Gastroesophageal sphincter (tissue), 4 donors: ENCODE measurements around the gene NR6A1. TPM values are rescaled to one million over a fixed set of nuclear protein-coding genes. Genes with fewer than 3 reads are reported as not detected.

Source experiments
- ATAC-seq: fragments of 150-250 bp; one replicate; pipeline ENCODE4 v1.9.1; 2016; ENCODE audit warnings: mild to moderate bottlenecking, moderate library complexity
- H3K27ac ChIP-seq, 4 donors: fragments of 200-600 bp; sonication (generic) in 3 of 4; 1 replicate in 3 of 4; 2 replicates in 1 of 4; pipeline ENCODE4 v1.5.1; 2016 to 2019
- H3K27me3 ChIP-seq: fragments of 200-600 bp; sonication (generic); one replicate; pipeline ENCODE4 v1.5.1; 2019
- H3K36me3 ChIP-seq, 2 donors: fragments of 200-600 bp; sonication (generic); one replicate each; pipeline ENCODE4 v1.5.1; 2019; ENCODE audit warnings: control low read depth in 1 of 2
- H3K4me1 ChIP-seq, 3 donors: fragments of 200-600 bp; sonication (generic); 1 replicate in 2 of 3; 2 replicates in 1 of 3; pipeline ENCODE4 v1.5.1; 2016 to 2019; ENCODE audit warnings: control low read depth in 2 of 3
- H3K4me3 ChIP-seq, 2 donors: fragments of 200-600 bp; sonication (generic); one replicate each; pipeline ENCODE4 v1.5.1; 2019; ENCODE audit warnings: mild to moderate bottlenecking in 1 of 2, moderate library complexity in 1 of 2
- H3K9me3 ChIP-seq, 3 donors: fragments of 200-600 bp; sonication (generic); one replicate each; pipeline ENCODE4 v1.5.1; 2017 to 2019; ENCODE audit warnings: control low read depth in 2 of 3
- CTCF ChIP-seq, 4 experiments: fragments of 200-600 bp in 2 of 4; fragments of 450-650 bp in 2 of 4; sonication (generic) in 1 of 4; IDR thresholded peaks; one replicate each; pipeline ENCODE4 v1.5.1; 2017 to 2019; ENCODE audit warnings: antibody characterized with exemption in 4 of 4, mild to moderate bottlenecking in 2 of 4, moderate library complexity in 2 of 4
- EP300 ChIP-seq: sonication (generic); formaldehyde crosslinking; IDR thresholded peaks from one replicate; pipeline ENCODE4 v1.6.1; 2017; ENCODE audit warnings: antibody characterized with exemption, mild to moderate bottlenecking
- POLR2A ChIP-seq, 2 donors: fragments of 450-650 bp; IDR thresholded peaks; one replicate each; pipeline ENCODE4 v1.6.1; 2017; ENCODE audit warnings: antibody characterized with exemption in 2 of 2, mild to moderate bottlenecking in 2 of 2, moderate library complexity in 1 of 2
- POLR2AphosphoS5 ChIP-seq: sonication (generic); formaldehyde crosslinking; IDR thresholded peaks from one replicate; pipeline ENCODE4 v1.6.1; 2017; ENCODE audit warnings: antibody characterized with exemption
- WGBS, 2 donors: methylation state at CpG; one replicate each; pipeline ENCODE4 v1.1.5; 2018; ENCODE audit warnings: low coverage in 1 of 2; 5-methylcytosine and 5-hydroxymethylcytosine counted together
- total RNA-seq, 4 donors: library from RNA; depleted of rRNA; stranded (reverse); fragments of >200 nt; gene quantifications; one replicate each; pipeline ENCODE4 v1.1.0, GENCODE V29; 2016

NR6A1 gene
- total RNA-seq, 4 donors from 2014 or later: 0.16 to 4.4 (median 0.62) TPM

DNA sequence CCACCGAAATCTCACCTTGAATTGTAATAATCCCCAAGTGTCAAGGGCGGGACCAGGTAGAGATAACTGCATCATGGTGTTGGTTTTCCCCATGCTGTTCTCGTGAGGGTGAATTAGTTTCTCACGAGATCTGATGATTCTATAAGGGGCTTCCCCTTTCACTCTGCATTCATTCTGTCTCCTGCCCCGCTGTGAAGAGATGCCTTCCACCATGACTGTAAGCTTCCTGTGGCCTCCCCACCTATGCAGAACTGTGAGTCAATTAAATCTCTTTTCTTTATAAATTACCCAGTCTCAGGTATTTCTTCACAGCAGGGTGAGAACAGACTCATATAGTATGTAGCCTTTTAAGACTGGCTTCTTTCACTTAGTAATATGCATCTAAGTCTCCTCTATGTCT, 135.8 kb downstream of the NR6A1 start:
- ATAC-seq: no peak
- Histone ChIP-seq H3K4me1 (no peaks in the 10 kb centered on the region), H3K9me3 (no peaks in the 10 kb centered on the region), H3K27me3 (no peaks in the 10 kb centered on the region), H3K4me3 (no peak overlapping the region), H3K36me3 (no peaks in the 10 kb centered on the region), H3K27ac (no peak overlapping the region)
- no peak for TF ChIP-seq CTCF (IDR thresholded peaks at IDR 0.05)
- TF ChIP-seq POLR2AphosphoS5: no peak
- no peak for TF ChIP-seq EP300
- no peak for TF ChIP-seq POLR2A (IDR thresholded peaks at IDR 0.05)
- 90 to 100% methylated on average over 3 to 5 of the region's 5 CpGs for WGBS, 2 donors

- Histone ChIP-seq H3K4me1 (no peaks in the 10 kb centered on the region), H3K9me3 (no peaks in the 10 kb centered on the region), H3K4me3 (no peak overlapping the region), H3K27me3 (no peaks in the 10 kb centered on the region), H3K36me3 (no peaks in the 10 kb centered on the region), H3K27ac (no peak overlapping the region)
- no peak for ATAC-seq
- TF ChIP-seq CTCF (IDR thresholded peaks at IDR 0.05) (no peak), EP300 (no peak), POLR2AphosphoS5 (no peak), POLR2A (IDR thresholded peaks at IDR 0.05) (no peak)
- WGBS, 2 donors: 16 to 31% methylated on average over 4 to 5 of the region's 5 CpGs
Observed at GRCh38 chr9:124632077-124632621, 139.0 kb downstream of the NR6A1 start.

- TF ChIP-seq POLR2A (IDR thresholded peaks at IDR 0.05): no peak
- no peak for TF ChIP-seq CTCF (IDR thresholded peaks at IDR 0.05)
- TF ChIP-seq EP300: no peak
- no peak for TF ChIP-seq POLR2AphosphoS5
- Histone ChIP-seq H3K4me3 (no peak overlapping the region), H3K27me3 (no peaks in the 10 kb centered on the region), H3K9me3 (no peaks in the 10 kb centered on the region), H3K27ac (no peak overlapping the region), H3K36me3 (no peaks in the 10 kb centered on the region), H3K4me1 (no peaks in the 10 kb centered on the region)
- no peak for ATAC-seq
Observed at GRCh38 chr9:124631326-124631725, 139.8 kb downstream of the NR6A1 start.

DNA sequence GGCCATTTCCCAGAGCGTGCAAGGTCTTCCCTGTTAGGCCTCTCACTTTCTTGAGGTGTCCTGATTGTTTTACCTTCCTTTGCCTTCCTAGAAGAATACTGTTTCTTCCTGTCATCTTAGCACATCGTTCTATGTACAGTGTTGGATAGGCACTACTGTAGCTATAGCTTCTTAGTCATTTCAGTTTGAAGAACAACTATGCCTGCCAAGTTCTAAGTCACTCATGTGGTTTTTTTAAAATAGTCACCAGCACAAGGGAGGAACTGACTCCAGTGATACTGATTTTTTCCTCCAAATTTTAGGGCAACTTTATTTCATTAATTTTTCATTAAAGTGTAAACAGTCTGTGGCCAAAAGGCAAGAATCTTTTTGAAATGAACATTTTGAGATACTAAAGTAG, 141.5 kb downstream of the NR6A1 start:
- WGBS, 2 donors: 85 to 100% methylated on average over 1 to 2 of the region's 2 CpGs
- TF ChIP-seq POLR2AphosphoS5 (no peak), CTCF (IDR thresholded peaks at IDR 0.05) (no peak), EP300 (no peak), POLR2A (IDR thresholded peaks at IDR 0.05) (no peak)
- Histone ChIP-seq H3K9me3 (no peaks in the 10 kb centered on the region), H3K36me3 (no peaks in the 10 kb centered on the region), H3K27ac (no peak overlapping the region), H3K4me1 (no peaks in the 10 kb centered on the region), H3K27me3 (no peaks in the 10 kb centered on the region), H3K4me3 (no peak overlapping the region)
- no peak for ATAC-seq

DNA sequence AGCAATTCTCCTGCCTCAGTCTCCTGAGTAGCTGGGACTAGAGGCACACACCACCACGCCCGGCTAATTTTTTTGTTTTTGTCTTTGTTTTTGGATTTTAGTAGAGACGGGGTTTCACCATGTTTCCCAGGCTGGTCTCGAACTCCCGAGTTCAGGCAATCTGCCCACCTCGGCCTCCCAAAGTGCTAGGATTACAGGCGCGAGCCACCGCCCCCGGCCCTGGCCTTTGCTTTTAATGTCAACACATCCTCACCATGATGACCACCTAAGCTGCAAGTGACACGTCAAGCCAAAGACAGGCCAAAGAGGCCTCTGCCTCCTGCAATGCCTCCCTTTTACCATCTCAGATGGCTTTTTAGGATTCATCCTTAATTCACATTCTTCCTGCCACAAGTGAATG, 142.4 kb downstream of the NR6A1 start:
- no peak overlapping the region for H3K27ac ChIP-seq
- 95 to 100% methylated on average over 3 to 4 of the region's 11 CpGs for WGBS, 2 donors

More for the DNA sequence above, 142.4 kb downstream of the NR6A1 start:
- Histone ChIP-seq H3K4me3 (no peak overlapping the region), H3K27me3 (no peaks in the 10 kb centered on the region), H3K4me1 (no peaks in the 10 kb centered on the region), H3K9me3 (no peaks in the 10 kb centered on the region), H3K36me3 (no peaks in the 10 kb centered on the region)
- ATAC-seq: no peak
- TF ChIP-seq POLR2A (IDR thresholded peaks at IDR 0.05) (no peak), POLR2AphosphoS5 (no peak), CTCF (IDR thresholded peaks at IDR 0.05) (no peak)
